22Rv1 (cell line): Measurements from ENCODE around the gene RERGL.

Experiments
- ZFX ChIP-seq: fragments of 450-650 bp; IDR thresholded peaks from 2 replicates; pipeline ENCODE4 v1.6.1; 2017; ENCODE audit warnings: antibody characterized with exemption, borderline replicate concordance
- TF ChIP-seq, protein P1 (sequence below): fragments of 450-650 bp; IDR thresholded peaks from 2 replicates; pipeline ENCODE4 v1.5.1; 2017; ENCODE audit warnings: mild to moderate bottlenecking

DNA sequence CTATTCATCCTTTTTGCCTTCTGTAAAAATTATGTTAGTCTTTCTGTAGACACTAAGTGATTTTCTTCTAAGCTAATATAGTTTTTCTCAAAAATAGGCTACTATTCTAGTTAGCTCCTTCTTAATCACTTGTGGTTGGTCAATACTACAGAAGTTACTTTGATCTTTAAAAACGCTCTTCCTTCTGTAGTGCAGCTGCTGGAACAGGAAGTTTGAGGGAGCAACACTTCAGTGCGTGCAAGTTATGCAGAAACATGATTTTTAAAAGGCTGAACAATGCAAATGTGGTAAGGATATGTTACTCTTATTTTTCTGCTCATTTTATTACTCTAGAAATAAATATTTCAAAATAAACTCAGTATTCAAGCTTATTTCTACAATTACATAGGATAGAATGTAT, 11.1 kb upstream of the RERGL start:
- TF ChIP-seq, protein P1, sequence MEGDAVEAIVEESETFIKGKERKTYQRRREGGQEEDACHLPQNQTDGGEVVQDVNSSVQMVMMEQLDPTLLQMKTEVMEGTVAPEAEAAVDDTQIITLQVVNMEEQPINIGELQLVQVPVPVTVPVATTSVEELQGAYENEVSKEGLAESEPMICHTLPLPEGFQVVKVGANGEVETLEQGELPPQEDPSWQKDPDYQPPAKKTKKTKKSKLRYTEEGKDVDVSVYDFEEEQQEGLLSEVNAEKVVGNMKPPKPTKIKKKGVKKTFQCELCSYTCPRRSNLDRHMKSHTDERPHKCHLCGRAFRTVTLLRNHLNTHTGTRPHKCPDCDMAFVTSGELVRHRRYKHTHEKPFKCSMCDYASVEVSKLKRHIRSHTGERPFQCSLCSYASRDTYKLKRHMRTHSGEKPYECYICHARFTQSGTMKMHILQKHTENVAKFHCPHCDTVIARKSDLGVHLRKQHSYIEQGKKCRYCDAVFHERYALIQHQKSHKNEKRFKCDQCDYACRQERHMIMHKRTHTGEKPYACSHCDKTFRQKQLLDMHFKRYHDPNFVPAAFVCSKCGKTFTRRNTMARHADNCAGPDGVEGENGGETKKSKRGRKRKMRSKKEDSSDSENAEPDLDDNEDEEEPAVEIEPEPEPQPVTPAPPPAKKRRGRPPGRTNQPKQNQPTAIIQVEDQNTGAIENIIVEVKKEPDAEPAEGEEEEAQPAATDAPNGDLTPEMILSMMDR: no peak
- no peak for TF ChIP-seq ZFX
